Lung (tissue), 12 donors: ENCODE data around the gene CFAP221. TPM values are rescaled to one million over a fixed set of nuclear protein-coding genes. Genes with fewer than 3 reads are reported as not detected.
A peak's percentile ranks its signal among the peaks of the same experiment; 100 is the strongest.

ENCODE experiments used
- ATAC-seq: fragments of 200-7000 bp; cut with Tn5 transposase; one replicate; pipeline ENCODE4 v1.9.1; 2020; ENCODE audit warnings: moderate number of reproducible peaks; ENCODE audit not compliant: insufficient read depth, low FRiP score
- DNase-seq, 3 donors: peaks; one replicate each; pipeline ENCODE4 v3.0.0-alpha.2; 2013 to 2017
- H3K27ac ChIP-seq, 2 donors: one replicate each; pipeline ENCODE4 v1.5.1; 2013; ENCODE audit warnings: mild to moderate bottlenecking in 2 of 2, moderate library complexity in 2 of 2, control low read depth in 1 of 2, inconsistent platforms in 1 of 2, low read depth in 1 of 2, low read length in 1 of 2
- H3K27me3 ChIP-seq, 3 donors: one replicate each; pipeline ENCODE4 v1.5.1; 2013; ENCODE audit warnings: low read length in 2 of 3; ENCODE audit not compliant: control insufficient read depth in 3 of 3, insufficient read depth in 3 of 3
- H3K36me3 ChIP-seq, 4 donors: one replicate each; pipeline ENCODE4 v1.5.1; 2013; ENCODE audit warnings: low read length in 4 of 4, mild to moderate bottlenecking in 1 of 4, moderate library complexity in 1 of 4; ENCODE audit not compliant: control insufficient read depth in 4 of 4, insufficient read depth in 4 of 4
- H3K4me1 ChIP-seq, 5 donors: one replicate each; pipeline ENCODE4 v1.5.1; 2013; ENCODE audit warnings: low read length in 5 of 5, mild to moderate bottlenecking in 2 of 5, moderate library complexity in 1 of 5; ENCODE audit not compliant: control insufficient read depth in 5 of 5, insufficient read depth in 5 of 5
- H3K4me3 ChIP-seq: one replicate; pipeline ENCODE4 v1.5.1; 2013; ENCODE audit warnings: mild to moderate bottlenecking, control low read depth, moderate library complexity
- H3K9ac ChIP-seq, 2 donors: one replicate each; pipeline ENCODE4 v1.5.1; 2013; ENCODE audit warnings: low read length in 2 of 2, control low read depth in 1 of 2; ENCODE audit not compliant: insufficient read depth in 1 of 2
- H3K9me3 ChIP-seq, 4 donors: one replicate each; pipeline ENCODE4 v1.5.1; 2013; ENCODE audit warnings: low read length in 3 of 4, mild to moderate bottlenecking in 1 of 4, moderate library complexity in 1 of 4; ENCODE audit not compliant: control insufficient read depth in 4 of 4, insufficient read depth in 3 of 4
- CTCF ChIP-seq: IDR thresholded peaks from 2 replicates; pipeline ENCODE4 v1.5.1; 2012; ENCODE audit warnings: mild to moderate bottlenecking; ENCODE audit errors: control extremely low read depth, extremely low read depth
- WGBS, 2 donors: extraction: QIAGEN DNeasy Blood & Tissue Kit; methylation state at CpG; one replicate each; pipeline ENCODE4 v1.1.7; 2013; 5-methylcytosine and 5-hydroxymethylcytosine counted together
- polyA plus RNA-seq, 2 donors: library from polyadenylated mRNA; stranded (reverse); fragments of 200-250 nt; gene quantifications; one replicate each; pipeline ENCODE4 v1.2.1, GENCODE V29; 2013
- total RNA-seq, 2 donors: library from RNA; depleted of rRNA in 1 of 2; stranded (reverse); fragments of >200 nt in 1 of 2; gene quantifications; one replicate each; pipeline ENCODE4 v1.2.1, GENCODE V29; 2014 to 2021
- donor health status: control.
- donor health status: control.
- donor health status: Bipolar disorder and iron deficiency.
- donor health status: healthy.
- donor health status: DM: yes; HTN: yes; CAD: no.

CFAP221 gene
- total and polyA plus RNA-seq, 4 donors: 8.6 to 63.5 (median 29.3) TPM

- 55 to 69% methylated on average over 11 of the region's 11 CpGs for WGBS, 2 donors
- Histone ChIP-seq H3K4me1 (peaks cover 0 to 33% (median 17%) of the 10 kb centered on the region in 5 donors), H3K27ac (peak overlapping the region in 1 of 2 donors; percentile 85), H3K4me3 (peak overlapping the region; percentile 29), H3K9me3 (peaks cover 0 to under 1% (median 0%) of the 10 kb centered on the region in 4 donors), H3K36me3 (no peaks in the 10 kb centered on the region), H3K27me3 (peaks cover 0 to 11% (median 0%) of the 10 kb centered on the region in 3 donors), H3K9ac (no peak overlapping the region)
- TF ChIP-seq CTCF: no peak
- ATAC-seq (peak; percentile 50), DNase-seq (peak in 2 of 3 donors; percentile 43 to 49)
These were observed 758 bp downstream of the CFAP221 start for GRCh38 chr2:119544939-119545475.

- no peak overlapping the region for H3K9ac ChIP-seq
- no peak for TF ChIP-seq CTCF
- no peaks in the 10 kb centered on the region for H3K36me3 ChIP-seq
- H3K4me3 ChIP-seq: no peak overlapping the region
- WGBS, 2 donors: 56 to 74% methylated on average over 6 of the region's 6 CpGs
- no peak for ATAC-seq
- H3K27ac ChIP-seq: peak overlapping the region in 1 of 2 donors; percentile 52
- peaks cover 0 to 11% (median 0%) of the 10 kb centered on the region in 3 donors for H3K27me3 ChIP-seq
- peak in 2 of 3 donors; percentile 38 to 43 for DNase-seq
- no peaks in the 10 kb centered on the region for H3K9me3 ChIP-seq
- H3K4me1 ChIP-seq: peaks cover 0 to 33% (median 17%) of the 10 kb centered on the region in 5 donors
These were observed 1.7 kb downstream of the CFAP221 start for GRCh38 chr2:119545754-119546446.

GRCh38 chr2:119546447-119546767 lies 2.2 kb downstream of the CFAP221 start:
- Histone ChIP-seq H3K27me3 (peaks cover 0 to 11% (median 0%) of the 10 kb centered on the region in 3 donors), H3K9me3 (no peaks in the 10 kb centered on the region), H3K36me3 (no peaks in the 10 kb centered on the region), H3K4me3 (no peak overlapping the region), H3K9ac (no peak overlapping the region), H3K27ac (peak overlapping the region in 1 of 2 donors; percentile 71), H3K4me1 (peaks cover 0 to 33% (median 17%) of the 10 kb centered on the region in 5 donors)
- peak; percentile 86 to 96 (median 93) for DNase-seq
- no peak for TF ChIP-seq CTCF
- WGBS, 2 donors: 86 to 91% methylated on average over 1 of the region's 1 CpG
- ATAC-seq: no peak
